HepG2 (cell line): Measurements from ENCODE around the gene ERP44. TPM values are rescaled to one million over a fixed set of nuclear protein-coding genes. Genes with fewer than 3 reads are reported as not detected.

Source experiments
- ATAC-seq: fragments of 200-7000 bp; cut with Tn5 transposase; 3 replicates; pipeline ENCODE4 v1.9.1; 2020; ENCODE audit warnings: mild to moderate bottlenecking, moderate library complexity
- BruUV-seq: library from RNA; stranded (reverse); fragments of 400-500 nt; replicated peaks from 2 replicates; lab custom pipeline; 2021; lab: Mats Ljungman, UMichigan
- CTCF ChIA-PET: fragments of 300-600 bp; formaldehyde crosslinking; extraction: SDS; loops from one replicate; lab custom pipeline; 2021; ENCODE audit warnings: low total read pairs, inconsistent platforms, low intra/inter-chr PET ratio; lab: Yijun Ruan, JAX
- POLR2A ChIA-PET: fragments of 350-600 bp; sonication (Branson Sonifier 250); formaldehyde crosslinking; loops from one replicate; lab custom pipeline; 2020; ENCODE audit warnings: antibody characterized with exemption, inconsistent platforms; lab: Yijun Ruan, JAX
- DNase-seq: peaks from one replicate; pipeline ENCODE4 v3.0.0-alpha.2; 2015; ENCODE audit warnings: low spot score
- FAIRE-seq: peaks from 3 replicates; lab custom pipeline; 2011; peaks lifted over from hg19 to GRCh38; lab: Jason Lieb, UNC
- H2AFZ ChIP-seq: one replicate; pipeline ENCODE4 v1.6.1; 2011; ENCODE audit warnings: low read length, inconsistent platforms
- H3K27ac ChIP-seq: fragments of 300-600 bp; 3 replicates; pipeline ENCODE4 v1.8.0; 2011; ENCODE audit warnings: mixed run types, mild to moderate bottlenecking, mixed read lengths, low read length, inconsistent platforms; ENCODE audit not compliant: insufficient read depth; ENCODE audit errors: extremely low read length
- H3K27me3 ChIP-seq, 2 experiments: fragments of 200-600 bp in 1 of 2; 2 replicates in 1 of 2; 3 replicates in 1 of 2; pipeline versions ENCODE4 v1.6.0 to v1.8.0; 2011; ENCODE audit warnings: low read length in 2 of 2, mild to moderate bottlenecking in 2 of 2, moderate library complexity in 2 of 2, inconsistent platforms in 1 of 2; ENCODE audit not compliant: insufficient read depth in 2 of 2, control insufficient read depth in 1 of 2
- H3K36me3 ChIP-seq, 2 experiments: fragments of 200-600 bp in 1 of 2; replicated peaks in 1 of 2; 2 replicates in 1 of 2; 3 replicates in 1 of 2; pipeline versions ENCODE4 v1.5.1 to v1.8.0; 2011; ENCODE audit warnings: low read length in 2 of 2, inconsistent platforms in 1 of 2; ENCODE audit not compliant: insufficient read depth in 2 of 2, control insufficient read depth in 1 of 2
- H3K4me1 ChIP-seq: 2 replicates; pipeline ENCODE4 v1.5.1; 2012; ENCODE audit warnings: low read length, inconsistent platforms; ENCODE audit not compliant: insufficient read depth
- H3K4me2 ChIP-seq: 2 replicates; pipeline ENCODE4 v1.6.0; 2011; ENCODE audit warnings: low read depth, low read length, inconsistent platforms
- H3K4me3 ChIP-seq, 3 experiments: fragments of 200-600 bp in 1 of 3; sonication (generic), shearing (Covaris generic) in 1 of 3; replicated peaks in 1 of 3; 2 replicates each; pipeline ENCODE4 v1.5.1; 2011 to 2016; ENCODE audit warnings: low read length in 3 of 3, inconsistent platforms in 2 of 3, low read depth in 2 of 3, mild to moderate bottlenecking in 2 of 3, control low read depth in 1 of 3, mixed read lengths in 1 of 3; ENCODE audit not compliant: insufficient read depth in 1 of 3
- H3K79me2 ChIP-seq: one replicate; pipeline ENCODE4 v1.6.1; 2011; ENCODE audit warnings: low read length, inconsistent platforms; ENCODE audit not compliant: insufficient read depth
- H3K9ac ChIP-seq: 2 replicates; pipeline ENCODE4 v1.6.0; 2011; ENCODE audit warnings: mild to moderate bottlenecking, low read depth, low read length, inconsistent platforms; ENCODE audit not compliant: insufficient read depth
- H3K9me3 ChIP-seq: 2 replicates; pipeline ENCODE4 v1.5.1; 2012; ENCODE audit warnings: mild to moderate bottlenecking, low read length
- H4K20me1 ChIP-seq: 2 replicates; pipeline ENCODE4 v1.6.0; 2011; ENCODE audit warnings: inconsistent platforms, mild to moderate bottlenecking, low read length, moderate library complexity; ENCODE audit not compliant: insufficient read depth
- ISL2 ChIP-seq: sonication (generic); formaldehyde crosslinking; IDR thresholded peaks from 2 replicates; pipeline ENCODE4 v1.5.0; 2020; ENCODE audit warnings: missing genetic modification reagents
- LRRFIP1 ChIP-seq: sonication (generic); formaldehyde crosslinking; conservative IDR thresholded peaks from 2 replicates; pipeline ENCODE4 v1.4.0; 2020; ENCODE audit warnings: missing genetic modification reagents
- MAFF ChIP-seq: IDR thresholded peaks from 2 replicates; pipeline ENCODE4 v1.6.1; 2011; ENCODE audit warnings: low read depth, low read length, improper control_type of control experiment
- MAFK ChIP-seq, 2 experiments: IDR thresholded peaks in 1 of 2; conservative IDR thresholded peaks in 1 of 2; 2 replicates each; pipeline ENCODE4 v1.6.1; 2011; ENCODE audit warnings: improper control_type of control experiment in 2 of 2, low read length in 2 of 2
- NFE2L2 ChIP-seq: fragments of 150-350 bp; IDR thresholded peaks from 2 replicates; pipeline ENCODE4 v1.6.1; 2014; ENCODE audit warnings: low read length
- TCF7L2 ChIP-seq: IDR thresholded peaks from 2 replicates; pipeline ENCODE4 v1.6.1; 2011; ENCODE audit warnings: mild to moderate bottlenecking, low read depth, low read length, moderate library complexity
- ZNF256 ChIP-seq: sonication (generic); formaldehyde crosslinking; conservative IDR thresholded peaks from 2 replicates; pipeline ENCODE4 v1.4.0; 2020; ENCODE audit warnings: missing genetic modification reagents
- WGBS: methylation state at CpG from one replicate; pipeline ENCODE4 v1.1.6; 2017; ENCODE audit warnings: low lambda C conversion rate; 5-methylcytosine and 5-hydroxymethylcytosine counted together
- in situ Hi-C: cut with HindIII; loops from 2 replicates; pipeline ENCODE4 v1.10.0; 2017; ENCODE audit warnings: low pct_unique_long_range_greater_than_20kb; ENCODE audit not compliant: extremely low pct_ligation_motif_present
- intact Hi-C: fragments of 100-400 bp; cut with micrococcal nuclease; formaldehyde crosslinking; loops from one replicate; pipeline ENCODE4 v1.10.0; 2022; ENCODE audit not compliant: unreplicated experiment
- polyA plus RNA-seq, 8 experiments: library from polyadenylated mRNA; depleted of rRNA in 3 of 8; stranded (reverse) in 7 of 8; unstranded in 1 of 8; fragments of >200 nt; fragmentation: Illumina TruSeq in 4 of 8; extraction: Trizol in 4 of 8; gene quantifications; 2 replicates each; pipeline versions ENCODE4 v1.2.1 to v1.2.3, GENCODE V29; 2011 to 2016; ENCODE audit warnings: low read depth in 4 of 8, missing spikeins in 1 of 8, mixed read lengths in 1 of 8; ENCODE audit not compliant: insufficient read depth in 1 of 8
- total RNA-seq, 5 experiments: library from RNA; depleted of rRNA; stranded (reverse); fragments of >200 nt; fragmentation: Illumina TruSeq; extraction: Trizol; gene quantifications; 2 replicates each; pipeline ENCODE4 v1.2.3, GENCODE V29; 2016; ENCODE audit warnings: low read depth in 1 of 5

ERP44 gene
- total and polyA plus RNA-seq, 2 of the 13 experiments (the other 11 are each of a cell fraction or from before 2014, with no cell fraction given) = 8.9 to 13.8 TPM

GRCh38 chr9:100014846-100015245 lies 84.0 kb downstream of the ERP44 start (continued):
- TF ChIP-seq ISL2 = no peak

GRCh38 chr9:100013573-100013972 lies 85.2 kb downstream of the ERP44 start:
- ChIA-PET POLR2A (no interaction called here), CTCF (no interaction called here)
- Histone ChIP-seq H3K79me2 (no peaks in the 10 kb centered on the region), H3K4me3 (no peak overlapping the region), H3K36me3 (peaks cover 0 to 14% of the 10 kb centered on the region in 2 experiments; a peak in 3 of 5 replicates), H3K4me2 (no peak overlapping the region), H3K27ac (no peak overlapping the region), H4K20me1 (no peaks in the 10 kb centered on the region), H3K27me3 (no peaks in the 10 kb centered on the region), H3K9ac (no peak overlapping the region), H3K4me1 (no peaks in the 10 kb centered on the region), H2AFZ (no peak overlapping the region), H3K9me3 (no peaks in the 10 kb centered on the region)
- no TSS peak for BruUV-seq
- TF ChIP-seq TCF7L2 (no peak), ZNF256 (CRISPR knock-in tag) (no peak), MAFF (0 out of 2 replicates have a peak, but pooled peaks have one; percentile 1), MAFK (conservative IDR thresholded peaks at IDR 0.05 in 1 of 2, IDR thresholded peaks at IDR 0.05 in 1 of 2; ENCODE audit: low read length in 2 of 2) (peak; percentile 9 to 33; a peak in 1 of 4 replicates), LRRFIP1 (CRISPR knock-in tag) (no peak), NFE2L2 (peak; percentile 83)
- intact Hi-C loops (loop anchor here (5.0 kb wide), 1 partner anchor 106 kb away; the partner anchor contains the start of gene STX17), in situ Hi-C loops (loop anchor here (10.0 to 25.0 kb wide), 3 partner anchors 209 to 826 kb away; no protein-coding TSS in a partner anchor)
- 82% methylated on average over 2 of the region's 2 CpGs for WGBS
- no peak for FAIRE-seq
- DNase-seq = no peak
- no peak for ATAC-seq
